Esophagus (tissue), 2 donors: ENCODE measurements around the gene CDC42SE2. TPM values are rescaled to one million over a fixed set of nuclear protein-coding genes. Genes with fewer than 3 reads are reported as not detected.
A peak's percentile ranks its signal among the peaks of the same experiment; 100 is the strongest.

Experiments used
- H3K27ac ChIP-seq, 2 donors: one replicate each; pipeline ENCODE4 v1.5.1; 2013; ENCODE audit warnings: low read depth in 2 of 2, mild to moderate bottlenecking in 2 of 2, inconsistent platforms in 1 of 2, low read length in 1 of 2, moderate library complexity in 1 of 2
- H3K27me3 ChIP-seq, 2 donors: one replicate each; pipeline ENCODE4 v1.6.1; 2013; ENCODE audit warnings: low read length in 2 of 2, control low read depth in 1 of 2, mild to moderate bottlenecking in 1 of 2; ENCODE audit not compliant: insufficient read depth in 2 of 2, control insufficient read depth in 1 of 2
- H3K36me3 ChIP-seq, 2 donors: one replicate each; pipeline ENCODE4 v1.6.1; 2013; ENCODE audit warnings: low read length in 1 of 2; ENCODE audit not compliant: control insufficient read depth in 2 of 2, insufficient read depth in 2 of 2
- H3K4me1 ChIP-seq, 2 donors: one replicate each; pipeline ENCODE4 v1.6.1; 2013; ENCODE audit warnings: low read length in 1 of 2; ENCODE audit not compliant: control insufficient read depth in 2 of 2, insufficient read depth in 2 of 2
- H3K4me3 ChIP-seq, 2 donors: one replicate each; pipeline ENCODE4 v1.5.1; 2013; ENCODE audit warnings: low read length in 2 of 2, mild to moderate bottlenecking in 2 of 2, low read depth in 1 of 2, moderate library complexity in 1 of 2
- H3K9me3 ChIP-seq, 2 donors: one replicate each; pipeline ENCODE4 v1.6.1; 2013; ENCODE audit warnings: mild to moderate bottlenecking in 2 of 2, low read depth in 1 of 2, low read length in 1 of 2, moderate library complexity in 1 of 2; ENCODE audit not compliant: control insufficient read depth in 2 of 2, insufficient read depth in 1 of 2
- WGBS, 2 donors: extraction: QIAGEN DNeasy Blood & Tissue Kit; methylation state at CpG; one replicate each; pipeline ENCODE4 v1.1.7; 2013; 5-methylcytosine and 5-hydroxymethylcytosine counted together
- polyA plus RNA-seq, 2 donors: library from polyadenylated mRNA; stranded (reverse); fragments of 200-250 nt; gene quantifications; one replicate each; pipeline ENCODE4 v1.2.3, GENCODE V29; 2013
- donor health status: healthy with polysubstance abuse.
- donor health status: Bipolar disorder and iron deficiency.

Gene CDC42SE2
- polyA plus RNA-seq, 2 donors: 5.1 to 7.3 TPM

DNA sequence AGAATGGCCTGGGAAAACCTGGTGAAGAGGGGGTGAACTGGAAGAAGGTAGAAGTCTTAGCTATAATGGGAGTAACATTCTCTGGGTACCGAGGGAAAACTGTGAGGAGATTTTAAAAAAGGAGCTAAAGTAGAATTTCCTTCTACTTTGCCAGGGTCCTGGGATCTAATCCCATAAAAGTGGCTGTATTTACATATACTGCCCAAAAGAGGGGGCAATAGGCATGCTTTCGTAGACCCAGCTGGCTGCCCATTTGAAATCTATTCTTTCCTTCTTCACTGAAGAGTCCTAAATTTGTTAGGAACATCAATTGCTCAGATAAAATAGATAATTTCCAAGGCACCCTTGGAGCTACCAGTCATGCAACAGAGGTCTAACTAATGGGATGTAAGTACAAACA is 159.2 kb downstream of the CDC42SE2 start:
- H3K4me3 ChIP-seq: no peak overlapping the region
- H3K27ac ChIP-seq: no peak overlapping the region
- no peaks in the 10 kb centered on the region for H3K27me3 ChIP-seq
- WGBS, 2 donors: 86% methylated on average over 2 of the region's 2 CpGs
- H3K9me3 ChIP-seq: no peaks in the 10 kb centered on the region
- no peaks in the 10 kb centered on the region for H3K4me1 ChIP-seq
- H3K36me3 ChIP-seq: peaks cover 0 to 4% of the 10 kb centered on the region in 2 donors

- no peaks in the 10 kb centered on the region for H3K27me3 ChIP-seq
- no peak overlapping the region for H3K27ac ChIP-seq
- 94 to 97% methylated on average over 1 of the region's 1 CpG for WGBS, 2 donors
- no peaks in the 10 kb centered on the region for H3K4me1 ChIP-seq
- no peaks in the 10 kb centered on the region for H3K9me3 ChIP-seq
- peaks cover 4 to 8% of the 10 kb centered on the region in 2 donors for H3K36me3 ChIP-seq
- no peak overlapping the region for H3K4me3 ChIP-seq
Observed at GRCh38 chr5:131426011-131426410, 162.2 kb downstream of the CDC42SE2 start.

DNA sequence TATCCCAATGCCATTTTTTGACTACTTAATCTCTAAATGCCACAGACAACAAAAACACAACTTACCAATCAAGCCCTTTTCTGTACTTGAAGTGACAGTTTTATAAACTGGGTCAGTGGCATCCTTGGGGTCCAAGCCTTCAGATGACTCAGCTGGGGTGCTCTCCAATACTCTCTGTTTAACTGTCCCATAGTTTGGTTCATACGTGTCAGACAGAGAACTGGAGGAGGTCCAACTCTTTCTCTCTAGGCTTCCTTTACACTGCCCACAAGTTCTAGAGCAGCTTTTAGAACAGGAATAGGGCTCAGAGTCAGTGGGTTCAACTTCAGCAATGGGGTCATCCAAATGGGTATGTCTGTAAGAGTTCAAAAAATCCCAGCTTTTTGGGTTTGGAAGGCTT is 166.9 kb downstream of the CDC42SE2 start:
- WGBS, 2 donors: 66 to 69% methylated on average over 1 of the region's 1 CpG
- H3K27ac ChIP-seq: no peak overlapping the region
- H3K9me3 ChIP-seq: no peaks in the 10 kb centered on the region
- H3K27me3 ChIP-seq: no peaks in the 10 kb centered on the region
- no peaks in the 10 kb centered on the region for H3K4me1 ChIP-seq
- no peak overlapping the region for H3K4me3 ChIP-seq
- peaks cover 6 to 10% of the 10 kb centered on the region in 2 donors for H3K36me3 ChIP-seq

DNA sequence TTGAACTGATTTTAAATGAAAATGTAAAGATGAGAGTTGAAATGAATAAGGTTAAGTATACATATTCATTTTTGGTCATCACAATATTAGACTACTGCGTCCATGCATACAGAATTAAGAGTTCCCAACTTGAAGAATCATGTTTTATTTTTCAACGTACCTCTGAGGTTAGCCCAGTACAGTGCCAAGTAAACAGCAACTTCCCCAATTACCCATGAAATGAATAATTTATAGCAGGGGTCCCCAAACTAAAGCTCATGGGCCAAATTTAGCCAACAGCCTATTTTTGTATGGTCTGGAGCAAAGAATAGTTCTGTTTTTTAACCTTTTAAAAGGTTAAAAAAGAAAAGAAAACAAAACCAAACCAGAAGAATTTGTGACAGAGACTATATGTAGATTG is 167.9 kb downstream of the CDC42SE2 start:
- WGBS, 2 donors: 86 to 91% methylated on average over 2 of the region's 2 CpGs
- Histone ChIP-seq H3K4me3 (no peak overlapping the region), H3K27me3 (no peaks in the 10 kb centered on the region), H3K36me3 (peaks cover 6 to 12% of the 10 kb centered on the region in 2 donors), H3K4me1 (no peaks in the 10 kb centered on the region), H3K9me3 (no peaks in the 10 kb centered on the region), H3K27ac (no peak overlapping the region)

DNA sequence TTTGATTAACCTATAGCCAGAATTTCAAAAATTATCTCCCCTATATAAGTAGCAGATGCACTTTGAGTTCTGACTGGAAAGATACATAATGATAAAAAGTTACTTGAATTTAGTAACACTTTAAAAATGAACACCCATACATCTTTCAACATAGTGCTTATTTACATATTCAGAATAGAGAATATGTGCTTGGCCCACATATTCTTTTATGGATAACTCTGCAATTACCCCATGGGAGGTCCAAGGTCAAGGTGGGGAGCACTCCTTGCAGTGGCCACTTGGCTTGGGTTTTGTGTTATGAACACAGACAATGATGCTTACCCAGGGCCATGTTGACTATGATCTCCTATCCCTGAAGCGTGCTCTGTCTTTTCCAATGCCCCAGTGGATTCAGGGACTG is 169.3 kb downstream of the CDC42SE2 start:
- no peak overlapping the region for H3K27ac ChIP-seq
- H3K27me3 ChIP-seq: no peaks in the 10 kb centered on the region
- H3K4me3 ChIP-seq: no peak overlapping the region
- no peaks in the 10 kb centered on the region for H3K4me1 ChIP-seq
- H3K9me3 ChIP-seq: no peaks in the 10 kb centered on the region
- 96 to 97% methylated on average over 1 of the region's 1 CpG for WGBS, 2 donors
- H3K36me3 ChIP-seq: peaks cover 6 to 15% of the 10 kb centered on the region in 2 donors

GRCh38 chr5:131436081-131436480 is 172.2 kb downstream of the CDC42SE2 start:
- no peaks in the 10 kb centered on the region for H3K4me1 ChIP-seq
- no peak overlapping the region for H3K4me3 ChIP-seq
- WGBS, 2 donors: 65 to 69% methylated on average over 2 of the region's 2 CpGs
- H3K27me3 ChIP-seq: no peaks in the 10 kb centered on the region
- no peaks in the 10 kb centered on the region for H3K9me3 ChIP-seq
- H3K36me3 ChIP-seq: peaks cover 5 to 13% of the 10 kb centered on the region in 2 donors
- no peak overlapping the region for H3K27ac ChIP-seq

DNA sequence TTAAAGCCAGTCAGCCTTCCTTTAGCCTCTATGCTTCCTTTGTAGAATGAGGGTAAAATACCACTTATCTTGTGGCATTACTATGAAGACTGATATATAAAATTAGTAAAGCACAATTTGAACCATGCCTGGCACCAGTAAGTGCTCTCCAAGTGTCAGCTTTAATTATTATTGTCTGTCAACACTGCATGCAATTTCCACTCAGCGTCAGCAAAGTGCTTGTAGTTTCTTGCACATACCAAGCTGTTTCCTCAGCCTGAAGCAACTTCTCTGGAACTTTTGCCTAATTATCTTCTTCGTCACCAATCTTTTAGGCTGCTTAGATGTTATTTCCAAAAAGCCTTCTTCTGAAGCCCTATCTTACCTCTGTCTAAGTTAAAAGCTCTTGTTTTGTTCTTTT is 177.3 kb downstream of the CDC42SE2 start:
- no peaks in the 10 kb centered on the region for H3K27me3 ChIP-seq
- H3K4me1 ChIP-seq: no peaks in the 10 kb centered on the region
- H3K27ac ChIP-seq: peak overlapping the region in 1 of 2 donors; percentile 21
- 81 to 89% methylated on average over 2 of the region's 2 CpGs for WGBS, 2 donors
- no peaks in the 10 kb centered on the region for H3K9me3 ChIP-seq
- no peak overlapping the region for H3K4me3 ChIP-seq
- peaks cover 3 to 6% of the 10 kb centered on the region in 2 donors for H3K36me3 ChIP-seq

Other genes starting within 250 kb of the CDC42SE2 start
- gene HINT1, start 98.8 kb upstream of the CDC42SE2 start, polyA plus RNA-seq: 100 to 1,000 TPM; 130 to 299 TPM
- gene LYRM7, start 93.1 kb upstream of the CDC42SE2 start, polyA plus RNA-seq: 1 to 10 TPM; 2.7 to 3.0 TPM